Renal pelvis (tissue), 4 donors: Measurements from ENCODE around the gene P2RY2. TPM values are rescaled to one million over a fixed set of nuclear protein-coding genes. Genes with fewer than 3 reads are reported as not detected.
A peak's percentile ranks its signal among the peaks of the same experiment; 100 is the strongest.

ENCODE experiments used
- DNase-seq: peaks from one replicate; pipeline ENCODE4 v3.0.0-alpha.2; 2013
- polyA plus RNA-seq, 3 donors: library from polyadenylated mRNA; unstranded; fragments of 120-200 nt; gene quantifications; one replicate each; pipeline ENCODE4 v1.2.1, GENCODE V29; 2013; ENCODE audit not compliant: insufficient read length in 3 of 3

P2RY2 gene
- polyA plus RNA-seq, 3 donors: 0.84 to 0.93 (median 0.93) TPM

- DNase-seq: no peak
Measured at GRCh38 chr11:73241300-73241699, 23.2 kb downstream of the P2RY2 start.

GRCh38 chr11:73242251-73243092 is 24.4 kb downstream of the P2RY2 start:
- DNase-seq: peak; percentile 75

DNA sequence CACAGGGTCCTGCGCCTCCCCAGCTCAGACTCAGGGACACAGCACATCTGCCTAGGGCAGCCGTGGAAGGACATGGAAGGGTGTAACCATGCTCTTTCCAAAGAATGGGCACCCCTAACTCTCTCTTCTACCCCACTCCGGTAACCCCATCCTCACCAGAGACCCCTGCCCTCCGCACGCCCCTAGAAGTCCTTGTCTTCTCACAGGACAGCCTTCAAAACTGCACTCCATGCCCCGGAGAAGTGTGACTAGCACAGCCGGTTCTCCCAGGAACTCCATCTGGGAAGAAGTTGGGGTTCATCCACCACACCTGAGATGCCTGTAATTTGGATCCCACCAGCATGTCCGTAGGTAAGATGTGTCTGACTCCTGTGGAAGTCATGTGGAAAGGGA is 25.0 kb downstream of the P2RY2 start:
- no peak for DNase-seq

DNA sequence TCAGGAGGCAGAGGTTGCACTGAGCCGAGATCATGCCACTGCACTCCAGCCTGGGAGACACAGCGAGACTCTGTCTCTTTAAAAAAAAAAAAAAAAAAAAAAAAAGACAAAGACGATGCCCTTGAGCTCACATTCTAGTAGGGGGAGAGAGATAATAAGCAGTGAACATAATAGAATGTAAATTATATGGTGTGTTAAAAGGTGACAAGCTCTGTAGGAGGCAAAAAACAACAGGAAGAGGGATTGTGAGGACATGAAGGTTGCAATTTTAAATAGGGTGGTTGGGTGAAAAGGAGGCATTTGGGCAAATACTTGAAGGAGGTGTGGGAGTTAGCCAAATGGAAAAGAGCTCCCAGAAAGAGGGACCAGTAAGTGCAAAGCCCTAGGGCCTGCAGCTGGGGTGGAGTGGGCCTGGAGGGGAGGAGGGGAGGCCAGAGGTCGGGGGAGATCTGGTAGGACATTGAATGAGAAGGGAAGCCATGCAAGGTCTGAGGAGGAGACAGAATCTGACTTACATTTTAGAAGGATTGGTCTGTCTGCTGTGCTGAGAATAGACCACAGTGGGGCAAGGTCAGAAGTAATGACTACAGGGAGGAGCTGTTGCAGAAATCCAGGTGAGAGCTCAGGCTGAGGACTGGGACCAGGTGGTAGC is 26.6 kb downstream of the P2RY2 start:
- no peak for DNase-seq

DNA sequence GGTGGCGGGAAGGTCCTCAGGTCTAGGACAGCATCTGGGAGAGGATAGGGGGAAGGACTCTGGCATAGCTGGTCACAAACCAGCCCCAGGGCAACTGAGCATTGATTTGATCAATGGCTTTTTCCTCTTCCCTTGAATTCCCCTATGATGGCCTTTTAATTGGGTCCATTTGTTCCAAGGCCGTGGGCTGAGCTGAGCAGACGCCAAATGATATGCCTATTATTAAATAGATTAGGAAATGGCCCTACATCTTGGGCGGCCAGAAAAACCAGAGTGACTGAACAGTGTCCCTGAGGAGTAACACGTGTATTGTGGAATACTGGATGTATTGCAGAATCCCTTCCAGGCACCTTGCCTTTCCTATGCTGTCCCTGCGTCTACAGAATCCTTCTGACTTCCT is 27.4 kb downstream of the P2RY2 start:
- DNase-seq: no peak

- no peak for DNase-seq
Measured at GRCh38 chr11:73246303-73246702, 28.2 kb downstream of the P2RY2 start.

DNA sequence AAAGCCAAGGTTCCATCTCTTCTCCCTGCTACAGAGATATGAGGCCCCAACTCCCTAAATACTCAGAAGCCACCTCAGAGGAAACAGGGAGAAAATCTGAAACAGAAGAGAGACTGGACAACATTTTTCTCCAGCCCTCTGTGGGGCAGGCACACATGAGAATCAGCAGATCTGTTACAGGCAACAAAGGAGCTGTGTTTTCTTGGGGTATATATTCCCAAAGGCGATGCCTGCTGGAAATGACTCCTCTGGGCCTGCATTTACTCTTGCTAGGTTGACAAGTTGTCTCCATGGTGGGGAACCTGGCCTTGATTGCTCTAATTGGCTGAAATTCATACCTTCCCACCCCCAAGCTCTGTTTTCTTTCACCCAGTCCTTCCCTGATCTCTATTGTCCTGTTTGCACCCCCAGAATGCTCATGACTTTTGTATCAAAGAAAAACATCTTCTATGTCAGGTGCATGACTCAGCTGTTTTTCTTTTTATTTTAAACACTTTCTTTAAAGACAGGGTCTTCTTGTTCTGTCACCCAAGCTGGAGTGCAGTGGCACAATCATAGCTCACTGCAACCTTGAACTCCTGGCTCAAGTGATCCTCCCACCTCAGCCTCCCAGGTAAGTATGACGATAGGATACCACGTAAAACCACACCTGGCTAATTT is 30.6 kb downstream of the P2RY2 start:
- DNase-seq: no peak

DNA sequence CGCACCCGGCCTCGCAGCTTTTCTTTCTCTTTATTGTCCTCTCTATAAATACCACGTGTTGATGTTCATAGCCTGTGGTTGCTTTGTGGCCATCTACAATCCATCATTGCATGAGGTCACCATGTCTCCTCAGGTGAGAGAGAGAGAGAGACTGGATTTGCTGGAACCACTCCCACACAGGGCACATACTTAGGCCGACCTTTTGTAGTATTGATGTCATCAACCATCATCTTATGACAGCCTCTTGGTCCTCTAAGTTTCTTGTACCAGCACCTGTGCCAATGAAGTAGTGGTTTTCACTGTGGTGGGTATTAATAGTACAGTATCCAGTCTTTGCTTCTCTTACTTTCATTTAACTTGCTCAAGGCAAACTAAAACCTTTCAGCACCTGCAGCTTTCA is 31.2 kb downstream of the P2RY2 start:
- DNase-seq: no peak

GRCh38 chr11:73249853-73250783 is 32.0 kb downstream of the P2RY2 start:
- DNase-seq: no peak

DNA sequence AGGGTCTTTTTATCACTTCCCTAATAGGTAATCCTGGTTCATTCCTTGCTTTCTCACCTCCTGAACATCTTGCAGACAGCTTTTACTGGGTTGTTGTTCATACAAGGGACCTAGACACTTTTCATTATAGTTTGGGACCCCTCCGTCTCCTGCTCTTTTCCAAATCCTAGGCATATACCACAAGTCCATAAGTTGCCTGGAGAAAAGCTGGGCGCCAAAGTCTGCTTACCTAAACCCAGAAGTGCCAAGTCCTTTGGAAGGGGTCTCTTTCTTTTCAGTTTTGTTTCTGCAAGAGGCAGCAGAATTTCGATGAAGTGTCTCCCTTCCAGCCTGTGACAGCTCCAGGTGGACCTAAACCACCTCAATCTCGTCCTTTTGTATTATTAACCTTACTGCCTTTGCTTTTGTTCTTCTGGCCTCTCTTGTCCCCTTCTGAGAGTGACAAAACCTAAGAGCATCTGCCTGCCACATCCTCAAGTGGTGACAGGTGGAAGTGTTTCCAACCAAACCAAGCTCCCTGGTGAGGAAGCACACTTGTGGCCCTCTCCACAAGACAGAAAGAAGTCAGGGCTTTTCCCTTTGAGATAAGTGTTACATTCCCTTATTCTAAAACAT is 34.6 kb downstream of the P2RY2 start:
- DNase-seq: no peak

GRCh38 chr11:73257342-73258103 is 39.4 kb downstream of the P2RY2 start:
- DNase-seq: peak; percentile 86

GRCh38 chr11:73258104-73259035 is 40.3 kb downstream of the P2RY2 start:
- no peak for DNase-seq

- no peak for DNase-seq
Measured at GRCh38 chr11:73259406-73260126, 41.5 kb downstream of the P2RY2 start.

DNA sequence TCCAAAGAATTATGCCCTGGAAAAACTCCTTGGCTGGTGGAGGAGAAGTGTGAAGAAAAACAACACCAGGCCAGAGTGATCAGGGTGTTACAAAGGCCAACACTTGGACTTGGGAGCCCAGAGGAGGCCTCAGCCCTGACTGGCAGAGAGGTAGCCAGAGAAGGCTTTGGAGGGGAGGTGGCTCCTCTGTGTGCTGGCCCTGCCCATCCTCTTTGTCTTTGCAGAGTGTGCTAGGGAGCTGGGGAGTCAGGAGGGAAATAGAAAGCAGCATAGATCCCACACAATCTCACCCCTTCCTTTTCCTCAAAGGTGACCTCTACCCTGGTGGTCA is 42.0 kb downstream of the P2RY2 start:
- no peak for DNase-seq

- DNase-seq: no peak
Measured at GRCh38 chr11:73262851-73263495, 44.9 kb downstream of the P2RY2 start.

GRCh38 chr11:73263640-73264039 is 45.6 kb downstream of the P2RY2 start:
- DNase-seq: no peak

GRCh38 chr11:73265278-73265810 is 47.3 kb downstream of the P2RY2 start:
- no peak for DNase-seq
